T-cell (primary cell): ENCODE results near the gene ZNF322. TPM values are rescaled to one million over a fixed set of nuclear protein-coding genes. Genes with fewer than 3 reads are reported as not detected.

Source experiments
- ATAC-seq, 4 experiments: fragments of 200-7000 bp in 3 of 4; fragments of 150-1000 bp in 1 of 4; cut with Tn5 transposase; replicated peaks in 1 of 4; 1 replicate in 3 of 4; 2 replicates in 1 of 4; pipeline ENCODE4 v1.10.0; 2021; ENCODE audit warnings: moderate library complexity in 3 of 4, mild to moderate bottlenecking in 2 of 4, moderate number of reproducible peaks in 1 of 4
- CTCF ChIA-PET, 2 donors: fragments of 300-600 bp; sonication (Branson Sonifier 250); formaldehyde crosslinking; loops; one replicate each; lab custom pipeline; 2022; ENCODE audit warnings: antibody characterized with exemption in 2 of 2; lab: Charles Lee
- POLR2A ChIA-PET, 2 donors: fragments of 300-600 bp; sonication (Branson Sonifier 250); formaldehyde crosslinking; loops; one replicate each; lab custom pipeline; 2022; ENCODE audit warnings: antibody characterized with exemption in 2 of 2; lab: Charles Lee
- DNase-seq, 35 experiments: peaks; one replicate each; pipeline versions ENCODE4 v3.0.0 to v3.0.0-alpha.2; 2013 to 2023
- H3K27ac ChIP-seq: one replicate; pipeline ENCODE4 v1.5.1; 2013; ENCODE audit warnings: low read length
- H3K27me3 ChIP-seq, 2 experiments: replicated peaks in 1 of 2; 1 replicate in 1 of 2; 2 replicates in 1 of 2; pipeline versions ENCODE4 v1.6.1 to v1.7.0; 2013; ENCODE audit warnings: low read length in 1 of 2, mixed read lengths in 1 of 2; ENCODE audit not compliant: control insufficient read depth in 2 of 2, insufficient read depth in 2 of 2; ENCODE audit errors: extremely low read depth in 1 of 2
- H3K36me3 ChIP-seq, 2 donors: 1 replicate in 1 of 2; 2 replicates in 1 of 2; pipeline versions ENCODE4 v1.6.1 to v1.7.0; 2013; ENCODE audit warnings: low read length in 1 of 2; ENCODE audit not compliant: control insufficient read depth in 2 of 2, insufficient read depth in 1 of 2; ENCODE audit errors: extremely low read depth in 1 of 2
- H3K4me1 ChIP-seq, 2 experiments: 1 replicate in 1 of 2; 2 replicates in 1 of 2; pipeline versions ENCODE4 v1.6.1 to v1.7.0; 2013; ENCODE audit warnings: low read length in 2 of 2, mixed read lengths in 1 of 2; ENCODE audit not compliant: insufficient read depth in 2 of 2, control insufficient read depth in 1 of 2; ENCODE audit errors: extremely low read depth in 1 of 2
- H3K4me3 ChIP-seq, 2 donors: 1 replicate in 1 of 2; 2 replicates in 1 of 2; pipeline versions ENCODE4 v1.5.1 to v1.7.0; 2013; ENCODE audit warnings: mild to moderate bottlenecking in 2 of 2, low read length in 1 of 2, moderate library complexity in 1 of 2; ENCODE audit not compliant: control insufficient read depth in 1 of 2; ENCODE audit errors: extremely low read depth in 1 of 2
- H3K9me3 ChIP-seq: 2 replicates; pipeline ENCODE4 v1.7.0; 2013
- H3K27ac Mint-ChIP-seq, 2 donors: one replicate each; pipeline ENCODE4 v1.8.0; 2020 to 2021; ENCODE audit warnings: mild to moderate bottlenecking in 2 of 2, mixed read lengths in 2 of 2
- H3K27me3 Mint-ChIP-seq, 2 donors: one replicate each; pipeline ENCODE4 v1.8.0; 2021 to 2022; ENCODE audit warnings: mixed read lengths in 2 of 2
- H3K36me3 Mint-ChIP-seq: one replicate; pipeline ENCODE4 v1.8.0; 2021; ENCODE audit warnings: mixed read lengths
- H3K4me1 Mint-ChIP-seq, 3 donors: one replicate each; pipeline ENCODE4 v1.8.0; 2020 to 2022; ENCODE audit warnings: mixed read lengths in 3 of 3, mild to moderate bottlenecking in 1 of 3
- H3K4me3 Mint-ChIP-seq, 3 donors: one replicate each; pipeline ENCODE4 v1.8.0; 2020 to 2022; ENCODE audit warnings: mild to moderate bottlenecking in 3 of 3, mixed read lengths in 3 of 3, moderate library complexity in 3 of 3
- H3K9me3 Mint-ChIP-seq, 3 donors: one replicate each; pipeline ENCODE4 v1.8.0; 2020 to 2022; ENCODE audit warnings: mixed read lengths in 3 of 3
- WGBS: methylation state at CpG from one replicate; pipeline ENCODE4 v1.1.5; 2013; ENCODE audit warnings: missing lambda C conversion rate; ENCODE audit not compliant: insufficient coverage; 5-methylcytosine and 5-hydroxymethylcytosine counted together
- total RNA-seq, 35 experiments: library from RNA in 6 of 35; stranded (reverse) in 6 of 35; fragments of 120-200 nt in 1 of 35; gene quantifications; one replicate each; pipeline versions ENCODE4 v1.2.1 to v1.2.4 and lab custom pipeline; 2013 to 2026

Gene ZNF322
- total RNA-seq, 5 donors from 2014 or later (not counting 1 experiment from before 2014, with no cell fraction given): 2.9 to 17.9 (median 14.7) TPM

- no peak overlapping the region for H3K27ac Mint-ChIP-seq
- peaks cover 19 to 29% of the 10 kb centered on the region in 2 donors for H3K27me3 Mint-ChIP-seq
- DNase-seq: no peak
- peaks cover 12 to 15% of the 10 kb centered on the region in 2 experiments for H3K27me3 ChIP-seq
- H3K27ac ChIP-seq: no peak overlapping the region
- 90% methylated on average over 7 of the region's 21 CpGs for WGBS
- H3K4me3 Mint-ChIP-seq: no peak overlapping the region
- H3K9me3 ChIP-seq: no peaks in the 10 kb centered on the region
- no peaks in the 10 kb centered on the region for H3K4me1 Mint-ChIP-seq
- POLR2A ChIA-PET: no interaction called here
- no peak overlapping the region for H3K4me3 ChIP-seq
- H3K36me3 ChIP-seq: no peaks in the 10 kb centered on the region
- no peak for ATAC-seq
- H3K9me3 Mint-ChIP-seq: no peaks in the 10 kb centered on the region
- CTCF ChIA-PET: no interaction called here
- no peaks in the 10 kb centered on the region for H3K4me1 ChIP-seq
- no peaks in the 10 kb centered on the region for H3K36me3 Mint-ChIP-seq
Measured at GRCh38 chr6:26588965-26589364, 70.6 kb downstream of the ZNF322 start.

Other genes with a start within 250 kb of the ZNF322 start
- 100 to 1,000 TPM; 115 to 172 (median 142) TPM for gene BTN3A3, start 219.2 kb downstream of the ZNF322 start, total RNA-seq
- 10 to 100 TPM; 36.1 to 53.4 (median 47.9) TPM for gene BTN2A1, start 201.8 kb downstream of the ZNF322 start, total RNA-seq
- gene BTN1A1, start 159.4 kb downstream of the ZNF322 start, total RNA-seq: not detected
- 10 to 100 TPM; 49.2 to 92.5 (median 62.7) TPM for gene HMGN4, start 121.4 kb downstream of the ZNF322 start, total RNA-seq
- gene ABT1, start 62.8 kb downstream of the ZNF322 start, total RNA-seq: 10 to 100 TPM; 27.6 to 36.4 (median 35.6) TPM